HG02852 (cell line): Measurements from ENCODE around the gene LHX3.
"Not testable (repeated sequence)": the region's sequence is repeated elsewhere in the genome, so short reads cannot be mapped to it uniquely, and the experiment has no call there.

Experiments used
- ATAC-seq: cut with Tn5 transposase; IDR thresholded peaks from one replicate; pipeline ENCODE4 v1.9.1; 2021; ENCODE audit warnings: mild to moderate bottlenecking, moderate library complexity; ENCODE audit not compliant: unreplicated experiment

Gene LHX3

GRCh38 chr9:136156209-136157120 lies 48.5 kb downstream of the LHX3 start:
- no peak for ATAC-seq

DNA sequence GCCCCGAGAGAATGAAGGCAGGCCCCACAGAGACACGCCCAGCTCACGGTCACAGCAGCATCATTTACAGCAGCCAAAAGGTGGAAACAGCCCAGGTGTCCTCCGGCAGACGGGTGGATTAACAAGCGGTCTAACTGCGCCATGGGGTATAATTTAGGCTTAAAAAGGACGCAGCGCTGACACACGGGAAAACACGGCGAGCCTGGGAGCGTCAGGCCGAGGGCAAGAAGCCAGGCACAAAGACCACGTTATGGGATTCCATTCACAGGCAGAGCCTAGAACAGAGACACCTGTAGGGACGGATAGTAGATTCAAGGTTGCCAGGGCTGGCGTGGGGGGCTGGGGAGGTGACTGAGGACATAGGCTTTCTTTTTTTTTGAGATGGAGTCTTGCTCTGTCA lies 49.4 kb downstream of the LHX3 start:
- ATAC-seq, result no peak

GRCh38 chr9:136154943-136155342 lies 50.0 kb downstream of the LHX3 start:
- ATAC-seq, result no peak

DNA sequence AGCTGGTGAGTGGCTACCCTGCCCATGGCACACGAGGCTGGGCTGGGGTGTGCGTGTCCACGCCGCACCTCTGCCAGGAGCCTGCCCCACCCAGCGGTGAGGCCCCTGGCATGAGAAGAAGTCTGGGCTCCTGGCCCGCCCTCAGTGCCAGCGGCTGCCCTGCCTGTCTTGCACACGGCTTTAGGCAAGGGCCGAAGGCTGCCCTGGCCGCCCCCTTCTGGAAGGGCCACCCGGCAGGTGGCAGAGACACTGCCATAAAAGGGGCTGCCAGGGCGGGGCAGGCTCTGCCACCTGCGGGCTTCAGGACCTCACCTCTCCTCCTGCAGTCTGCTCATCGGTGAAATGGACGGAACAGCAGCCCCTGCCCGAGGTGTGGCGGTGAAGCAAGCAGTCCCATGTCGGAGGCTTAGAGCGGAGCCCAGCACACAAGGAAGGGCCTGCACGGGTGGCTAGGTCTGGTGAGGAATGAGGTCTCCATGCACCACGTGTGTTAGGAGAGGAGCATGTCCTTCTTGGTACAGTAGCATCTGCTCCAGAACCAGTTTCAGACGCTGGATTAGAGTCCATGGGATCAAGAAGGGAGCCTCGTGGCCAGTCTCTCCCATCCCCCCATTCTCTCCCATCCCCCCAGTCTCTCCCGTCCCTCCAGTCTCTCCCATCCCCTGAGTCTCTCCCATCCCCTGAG lies 51.4 kb downstream of the LHX3 start:
- ATAC-seq, result no peak

DNA sequence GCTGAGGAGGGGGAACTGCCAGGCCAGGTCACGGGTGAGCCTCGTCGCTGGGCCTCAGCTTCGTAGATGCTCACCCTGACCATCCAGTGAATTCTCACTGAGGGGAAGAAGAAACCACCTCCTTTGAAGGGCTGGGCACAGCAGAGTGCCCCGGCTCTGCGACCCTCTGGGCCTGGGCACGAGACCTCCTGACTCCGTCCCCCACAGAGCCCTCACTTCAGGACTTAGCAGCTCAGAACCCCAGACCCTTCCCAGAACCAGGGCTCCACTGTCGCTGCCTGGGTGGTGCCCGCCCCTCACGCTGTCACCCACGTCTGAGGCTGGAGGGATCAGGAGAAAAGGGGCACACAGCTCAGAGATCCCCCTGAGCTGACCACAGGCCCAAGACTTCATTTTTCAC lies 52.0 kb downstream of the LHX3 start:
- ATAC-seq, result no peak

DNA sequence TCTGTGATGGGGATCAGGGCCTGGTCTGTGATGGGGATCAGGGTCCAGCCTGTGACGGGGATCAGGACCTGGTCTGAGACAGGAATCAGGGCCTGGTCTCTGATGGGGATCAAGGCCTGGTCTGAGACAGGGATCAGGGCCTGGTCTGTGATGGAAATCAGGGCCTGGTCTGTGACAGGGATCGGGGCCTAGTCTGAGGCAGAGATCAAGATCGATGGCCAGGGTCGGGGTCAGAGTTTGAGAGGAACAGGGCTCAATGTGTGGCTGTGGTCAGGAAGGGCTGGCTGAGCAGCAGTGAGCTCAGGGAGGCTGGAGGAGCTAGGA lies 52.4 kb downstream of the LHX3 start:
- ATAC-seq, result no peak

DNA sequence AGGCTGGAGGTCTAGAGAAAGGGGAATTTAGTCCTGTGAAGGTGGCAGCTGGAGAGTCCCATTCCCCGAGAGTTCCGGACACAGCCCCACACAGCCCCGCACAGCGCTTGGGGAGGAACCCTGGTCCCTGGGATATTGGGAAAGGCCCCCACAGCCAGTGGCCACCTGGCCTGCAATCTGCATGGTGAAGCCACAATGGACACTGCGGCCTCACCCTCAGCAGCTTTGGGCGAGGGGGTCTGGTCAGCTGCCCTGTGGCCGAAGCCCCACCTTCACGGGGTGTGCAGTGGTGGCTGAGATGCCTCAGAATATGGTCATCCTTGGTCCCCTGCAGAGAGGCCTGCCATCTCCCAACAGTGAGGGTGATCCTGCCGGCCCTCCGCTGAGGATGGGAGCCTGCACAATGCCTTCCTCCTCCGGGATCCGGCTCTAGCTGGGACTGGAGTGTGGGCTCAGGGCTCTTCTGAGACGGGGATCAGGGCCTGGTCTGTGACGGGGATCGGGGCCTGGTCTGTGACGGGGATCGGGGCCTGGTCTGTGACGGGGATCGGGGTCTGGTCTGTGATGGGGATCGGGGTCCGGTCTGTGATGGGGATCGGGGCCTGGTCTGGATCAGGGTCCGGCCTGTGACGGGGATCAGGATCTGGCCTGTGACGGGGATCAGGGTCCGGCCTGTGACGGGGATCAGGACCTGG lies 52.9 kb downstream of the LHX3 start:
- no peak for ATAC-seq

GRCh38 chr9:136151214-136151804 lies 53.6 kb downstream of the LHX3 start:
- ATAC-seq, result no peak

- not testable (repeated sequence) for ATAC-seq
Observed at GRCh38 chr9:136150664-136151213, 54.2 kb downstream of the LHX3 start.

- ATAC-seq, result no peak
Observed at GRCh38 chr9:136149853-136150252, 55.1 kb downstream of the LHX3 start.

DNA sequence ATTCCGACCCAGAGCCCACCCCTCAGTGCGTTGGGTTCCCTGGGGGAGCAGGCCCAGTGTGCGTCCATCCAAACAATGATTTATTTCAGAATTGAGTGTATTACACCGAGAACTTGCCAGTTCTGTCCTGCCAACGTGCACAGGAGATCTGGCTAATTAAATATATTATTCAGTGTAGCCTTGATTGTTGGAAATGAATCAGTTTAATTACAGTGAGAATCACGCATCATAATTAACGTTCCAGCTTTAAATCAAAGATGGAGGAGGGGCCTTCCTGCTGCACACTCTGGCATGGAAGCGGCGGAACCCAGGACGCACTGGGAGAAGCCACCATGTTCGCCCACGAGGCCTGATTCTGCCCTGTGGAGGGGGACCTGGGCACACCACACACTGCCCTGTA lies 55.6 kb downstream of the LHX3 start:
- no peak for ATAC-seq

DNA sequence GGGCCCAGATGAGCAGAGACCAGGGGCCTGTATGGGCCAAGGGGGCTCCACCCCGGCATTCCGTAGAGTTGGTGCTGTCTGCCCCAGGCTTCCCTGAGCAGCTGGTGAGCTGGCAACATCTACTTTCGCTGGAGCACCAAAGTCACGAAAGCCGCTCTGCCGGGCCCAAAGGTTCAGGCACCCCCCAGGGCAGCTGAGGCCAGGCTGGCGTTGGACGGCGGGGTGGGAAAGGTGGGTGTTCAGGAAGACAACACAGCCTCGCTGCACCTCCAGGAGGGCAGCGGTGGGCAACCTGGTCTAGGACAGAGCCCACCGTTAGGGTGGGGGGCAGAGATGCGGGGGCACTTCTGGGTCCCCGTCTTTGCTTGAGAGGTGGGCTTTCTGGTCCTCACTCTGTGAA lies 56.2 kb downstream of the LHX3 start:
- no peak for ATAC-seq

GRCh38 chr9:136147890-136148714 lies 56.8 kb downstream of the LHX3 start:
- no peak for ATAC-seq

DNA sequence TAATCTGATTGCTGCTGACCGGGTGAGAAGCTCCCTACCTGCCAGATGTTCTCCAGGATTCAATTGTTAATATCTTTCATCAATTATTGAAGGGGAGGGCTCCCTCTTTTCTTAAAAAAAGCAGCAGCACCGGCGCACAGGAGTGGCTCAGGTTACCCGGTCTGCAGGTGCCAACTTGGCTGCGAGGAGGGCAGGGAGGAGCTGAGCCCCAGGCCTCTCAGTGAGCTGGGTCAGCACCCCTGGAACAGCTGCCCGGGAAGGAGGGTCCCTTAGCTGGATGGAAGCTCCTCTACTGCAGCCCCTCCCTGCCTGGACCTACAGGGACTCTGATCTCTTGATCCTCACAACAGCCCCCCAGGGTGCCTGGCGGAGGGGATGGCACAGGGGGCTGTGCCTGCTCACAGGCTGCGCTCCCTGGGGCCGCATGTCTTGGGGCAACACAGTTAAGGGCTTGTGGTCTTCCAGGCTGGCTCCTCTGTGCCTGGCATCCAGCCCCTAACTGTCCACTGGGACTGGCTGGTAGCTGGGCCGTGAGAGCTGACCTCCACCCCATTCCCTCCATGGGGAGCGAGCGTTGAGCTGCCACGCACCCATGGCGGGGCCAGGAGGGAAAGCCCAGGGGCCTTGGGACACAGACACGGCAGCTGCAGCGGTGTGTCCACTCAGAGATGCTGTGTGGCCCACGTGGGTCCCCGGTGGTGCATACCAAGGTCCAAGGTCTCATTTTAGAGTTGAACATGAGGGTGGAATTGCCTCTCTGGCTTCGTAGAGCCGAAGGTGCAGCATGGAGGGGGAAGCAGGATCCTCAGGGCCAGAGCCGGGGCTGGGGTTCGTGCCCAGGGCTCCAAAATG lies 57.7 kb downstream of the LHX3 start:
- no peak for ATAC-seq
